Tibial nerve (tissue), 4 donors: ENCODE measurements around the gene TTC29. TPM values are rescaled to one million over a fixed set of nuclear protein-coding genes. Genes with fewer than 3 reads are reported as not detected.

ENCODE experiments used
- DNase-seq, 2 donors: peaks; one replicate each; pipeline ENCODE4 v3.0.0-alpha.2; 2019; ENCODE audit warnings: low spot score in 2 of 2
- H3K27ac ChIP-seq, 4 donors: fragments of 200-600 bp; sonication (generic) in 3 of 4; one replicate each; pipeline ENCODE4 v1.5.1; 2017 to 2019; ENCODE audit warnings: mild to moderate bottlenecking in 1 of 4
- H3K27me3 ChIP-seq, 2 donors: fragments of 200-600 bp; sonication (generic) in 1 of 2; one replicate each; pipeline versions ENCODE4 v1.5.1 to v1.6.0; 2017 to 2019
- H3K36me3 ChIP-seq, 3 donors: fragments of 200-600 bp; sonication (generic); one replicate each; pipeline ENCODE4 v1.5.1; 2018 to 2019
- H3K4me1 ChIP-seq, 4 donors: fragments of 200-600 bp; sonication (generic) in 3 of 4; one replicate each; pipeline ENCODE4 v1.5.1; 2017 to 2019
- H3K4me3 ChIP-seq, 4 donors: fragments of 200-600 bp; sonication (generic) in 3 of 4; one replicate each; pipeline ENCODE4 v1.5.1; 2017 to 2019; ENCODE audit warnings: mild to moderate bottlenecking in 1 of 4, moderate library complexity in 1 of 4
- H3K9me3 ChIP-seq, 4 donors: fragments of 200-600 bp; sonication (generic) in 3 of 4; one replicate each; pipeline ENCODE4 v1.5.1; 2017 to 2019
- EP300 ChIP-seq, 2 donors: sonication (generic); formaldehyde crosslinking; IDR thresholded peaks; one replicate each; pipeline ENCODE4 v1.6.1; 2017; ENCODE audit warnings: antibody characterized with exemption in 2 of 2, mild to moderate bottlenecking in 1 of 2
- POLR2A ChIP-seq, 2 donors: fragments of 450-650 bp; IDR thresholded peaks; one replicate each; pipeline ENCODE4 v1.6.1; 2017; ENCODE audit warnings: antibody characterized with exemption in 2 of 2, mild to moderate bottlenecking in 2 of 2, moderate library complexity in 2 of 2
- WGBS, 2 donors: methylation state at CpG; one replicate each; pipeline ENCODE4 v1.1.5; 2018; 5-methylcytosine and 5-hydroxymethylcytosine counted together
- total RNA-seq, 4 donors: library from RNA; depleted of rRNA; stranded (reverse); fragments of >200 nt; gene quantifications; one replicate each; pipeline ENCODE4 v1.1.0, GENCODE V29; 2016
- TF ChIP-seq, protein P1 (sequence below), 5 experiments: fragments of 200-600 bp in 3 of 5; fragments of 450-650 bp in 2 of 5; sonication (generic) in 3 of 5; IDR thresholded peaks; one replicate each; pipeline ENCODE4 v1.5.1; 2016 to 2019; ENCODE audit warnings: antibody characterized with exemption in 5 of 5, mild to moderate bottlenecking in 3 of 5, moderate library complexity in 2 of 5

TTC29 gene
- total RNA-seq, 4 donors from 2014 or later = not detected

DNA sequence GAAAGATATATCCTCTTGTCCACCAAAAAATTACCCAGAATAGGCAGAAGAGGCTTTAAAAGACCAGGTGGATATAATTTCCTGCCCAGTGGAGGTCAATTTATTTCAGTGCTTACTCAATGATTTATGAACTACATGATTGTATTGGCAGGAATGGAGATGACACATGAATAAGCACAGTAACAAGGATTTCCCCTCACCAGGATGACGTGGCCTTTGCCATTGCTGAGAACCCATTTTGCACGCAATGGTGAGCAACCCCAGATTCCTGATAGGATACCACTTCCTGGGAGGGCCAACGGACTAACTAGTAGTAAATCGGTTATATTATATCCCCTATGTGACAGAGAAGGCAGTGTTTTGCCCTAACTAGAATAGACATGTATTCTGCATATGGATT lies 11.6 kb upstream of the TTC29 start:
- WGBS, 2 donors = 70 to 84% methylated on average over 4 of the region's 4 CpGs
- TF ChIP-seq EP300 (IDR thresholded peaks at IDR 0.05) = no peak
- TF ChIP-seq, protein P1, sequence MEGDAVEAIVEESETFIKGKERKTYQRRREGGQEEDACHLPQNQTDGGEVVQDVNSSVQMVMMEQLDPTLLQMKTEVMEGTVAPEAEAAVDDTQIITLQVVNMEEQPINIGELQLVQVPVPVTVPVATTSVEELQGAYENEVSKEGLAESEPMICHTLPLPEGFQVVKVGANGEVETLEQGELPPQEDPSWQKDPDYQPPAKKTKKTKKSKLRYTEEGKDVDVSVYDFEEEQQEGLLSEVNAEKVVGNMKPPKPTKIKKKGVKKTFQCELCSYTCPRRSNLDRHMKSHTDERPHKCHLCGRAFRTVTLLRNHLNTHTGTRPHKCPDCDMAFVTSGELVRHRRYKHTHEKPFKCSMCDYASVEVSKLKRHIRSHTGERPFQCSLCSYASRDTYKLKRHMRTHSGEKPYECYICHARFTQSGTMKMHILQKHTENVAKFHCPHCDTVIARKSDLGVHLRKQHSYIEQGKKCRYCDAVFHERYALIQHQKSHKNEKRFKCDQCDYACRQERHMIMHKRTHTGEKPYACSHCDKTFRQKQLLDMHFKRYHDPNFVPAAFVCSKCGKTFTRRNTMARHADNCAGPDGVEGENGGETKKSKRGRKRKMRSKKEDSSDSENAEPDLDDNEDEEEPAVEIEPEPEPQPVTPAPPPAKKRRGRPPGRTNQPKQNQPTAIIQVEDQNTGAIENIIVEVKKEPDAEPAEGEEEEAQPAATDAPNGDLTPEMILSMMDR (IDR thresholded peaks at IDR 0.05) = no peak
- no peak for TF ChIP-seq POLR2A (IDR thresholded peaks at IDR 0.05)
- Histone ChIP-seq H3K27me3 (no peaks in the 10 kb centered on the region), H3K9me3 (no peaks in the 10 kb centered on the region), H3K4me3 (no peak overlapping the region), H3K4me1 (no peaks in the 10 kb centered on the region), H3K27ac (no peak overlapping the region), H3K36me3 (no peaks in the 10 kb centered on the region)
- DNase-seq = no peak

DNA sequence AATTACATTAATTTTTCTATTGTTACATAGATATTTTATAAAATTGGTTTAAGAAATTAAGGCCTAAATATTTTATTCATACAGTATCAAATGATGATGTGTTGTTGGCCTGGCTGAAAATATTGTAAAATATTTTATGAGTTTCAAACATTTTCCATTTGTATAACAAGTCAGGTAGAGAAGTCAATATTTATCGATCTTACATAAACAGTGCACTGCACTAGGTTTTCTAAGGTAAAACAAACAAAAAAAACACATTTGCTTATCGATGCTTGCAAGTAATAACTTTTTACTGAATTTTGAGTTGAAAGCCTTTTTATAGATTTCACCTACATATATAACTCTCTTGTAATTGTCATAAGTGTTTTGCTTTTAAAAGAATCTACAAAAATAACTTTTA lies 7.2 kb upstream of the TTC29 start:
- DNase-seq = no peak
- Histone ChIP-seq H3K27me3 (no peaks in the 10 kb centered on the region), H3K27ac (no peak overlapping the region), H3K9me3 (no peaks in the 10 kb centered on the region), H3K36me3 (no peaks in the 10 kb centered on the region), H3K4me1 (no peaks in the 10 kb centered on the region), H3K4me3 (no peak overlapping the region)
- 88 to 90% methylated on average over 2 of the region's 2 CpGs for WGBS, 2 donors
- TF ChIP-seq, protein P1 (IDR thresholded peaks at IDR 0.05) = no peak
- TF ChIP-seq EP300 (IDR thresholded peaks at IDR 0.05) (no peak), POLR2A (IDR thresholded peaks at IDR 0.05) (no peak)

DNA sequence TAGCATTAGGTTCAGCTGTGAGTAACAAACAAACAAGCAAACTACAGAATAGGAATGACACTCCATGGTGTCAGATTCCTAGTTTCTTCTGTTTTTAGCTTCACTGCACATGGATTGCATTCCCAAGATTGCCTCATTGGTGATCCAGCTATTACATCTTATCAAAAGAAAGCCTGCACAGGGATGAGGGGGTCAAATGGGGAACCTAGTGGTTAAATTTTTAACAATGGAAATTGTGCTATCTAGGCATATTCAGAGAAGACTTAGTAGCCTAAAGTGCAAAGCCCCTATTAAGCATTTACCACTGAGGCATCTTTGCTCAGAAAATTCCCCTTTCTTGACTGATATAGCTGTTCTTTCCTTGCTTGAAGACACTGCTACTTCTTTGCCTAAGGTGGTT lies 3.9 kb upstream of the TTC29 start:
- Histone ChIP-seq H3K36me3 (no peaks in the 10 kb centered on the region), H3K27ac (no peak overlapping the region), H3K27me3 (no peaks in the 10 kb centered on the region), H3K4me1 (peaks cover 0 to 20% (median 10%) of the 10 kb centered on the region in 4 donors), H3K4me3 (no peak overlapping the region), H3K9me3 (no peaks in the 10 kb centered on the region)
- DNase-seq = no peak
- TF ChIP-seq EP300 (IDR thresholded peaks at IDR 0.05) = no peak
- no peak for TF ChIP-seq POLR2A (IDR thresholded peaks at IDR 0.05)
- TF ChIP-seq, protein P1 (IDR thresholded peaks at IDR 0.05) = no peak

DNA sequence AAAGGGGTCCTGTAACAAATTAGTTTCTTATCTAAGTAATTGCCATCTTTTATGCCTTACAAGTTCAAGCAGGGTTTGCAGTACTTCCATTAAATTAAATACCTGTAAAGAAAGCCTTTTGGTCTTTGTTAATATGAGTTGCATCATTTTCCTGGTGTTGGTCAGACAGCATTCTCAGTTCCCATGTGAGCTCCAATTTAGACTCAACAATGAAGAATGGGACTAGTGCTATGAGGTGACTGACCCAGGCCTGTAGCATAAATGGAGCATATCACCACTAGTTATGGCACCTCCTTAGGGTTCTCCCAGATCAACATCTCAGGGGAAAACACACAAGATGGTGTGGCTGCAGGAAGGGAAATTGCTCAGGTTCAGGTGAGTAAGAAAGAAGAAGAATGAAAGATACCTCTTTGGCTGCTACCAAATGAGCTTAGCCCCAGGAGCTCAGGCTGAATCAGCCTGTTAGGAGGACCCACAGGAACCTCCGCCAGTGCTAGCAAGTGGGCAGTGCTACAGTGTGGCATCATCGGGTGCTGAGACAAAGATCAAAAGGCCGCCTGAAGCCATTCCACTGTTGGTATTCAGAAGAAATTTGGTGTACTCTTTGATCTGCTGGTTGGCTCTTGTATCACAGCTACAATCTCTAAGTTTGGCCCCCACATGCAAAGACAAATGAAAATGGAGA lies 1.8 kb downstream of the TTC29 start:
- Histone ChIP-seq H3K27me3 (no peaks in the 10 kb centered on the region), H3K9me3 (peaks cover 0 to 6% (median 0%) of the 10 kb centered on the region in 4 donors), H3K4me3 (no peak overlapping the region), H3K4me1 (peaks cover 0 to 20% (median 10%) of the 10 kb centered on the region in 4 donors), H3K27ac (no peak overlapping the region), H3K36me3 (no peaks in the 10 kb centered on the region)
- no peak for DNase-seq
- 75 to 76% methylated on average over 3 of the region's 3 CpGs for WGBS, 2 donors
- TF ChIP-seq EP300 (IDR thresholded peaks at IDR 0.05) = no peak

DNA sequence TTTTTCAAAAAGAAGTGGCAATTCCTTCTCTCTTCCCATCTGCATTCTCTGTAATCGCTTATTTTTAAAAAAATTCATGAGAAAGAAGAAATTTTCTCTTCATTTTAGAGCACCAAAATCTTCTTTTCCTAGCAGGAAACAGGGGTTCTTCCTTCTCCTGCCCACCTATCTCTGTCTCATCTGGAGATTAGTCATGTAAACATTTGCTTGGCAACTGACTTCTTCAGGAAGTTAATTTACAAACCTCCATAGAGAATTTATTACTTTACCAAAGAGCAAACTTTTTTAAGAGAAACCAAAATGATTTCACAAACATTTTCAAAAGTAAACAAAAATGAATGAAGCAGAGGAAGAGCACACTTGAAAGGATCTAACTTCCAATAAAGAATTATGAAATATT lies 13.5 kb downstream of the TTC29 start:
- no peak overlapping the region for H3K4me3 ChIP-seq
- no peak for DNase-seq
- WGBS, 2 donors = 83 to 84% methylated on average over 1 of the region's 1 CpG
- no peak overlapping the region for H3K27ac ChIP-seq
- H3K9me3 ChIP-seq = no peaks in the 10 kb centered on the region
- no peaks in the 10 kb centered on the region for H3K27me3 ChIP-seq
- H3K4me1 ChIP-seq = no peaks in the 10 kb centered on the region
- TF ChIP-seq EP300 (IDR thresholded peaks at IDR 0.05) (no peak), POLR2A (IDR thresholded peaks at IDR 0.05) (no peak)
- TF ChIP-seq, protein P1 (IDR thresholded peaks at IDR 0.05) = no peak
- H3K36me3 ChIP-seq = no peaks in the 10 kb centered on the region
